WTC11 (cell line): ENCODE measurements around the gene TAPBPL. TPM values are rescaled to one million over a fixed set of nuclear protein-coding genes. Genes with fewer than 3 reads are reported as not detected.

Source experiments
- ARID4B ChIP-seq: sonication (generic); formaldehyde crosslinking; IDR thresholded peaks from 2 replicates; pipeline ENCODE4 v1.8.0; 2023; ENCODE audit warnings: missing genetic modification reagents, mild to moderate bottlenecking, borderline replicate concordance
- ATF3 ChIP-seq: sonication (generic); formaldehyde crosslinking; conservative IDR thresholded peaks from 2 replicates; pipeline ENCODE4 v1.8.1; 2022; ENCODE audit warnings: mild to moderate bottlenecking, missing genetic modification reagents
- CDX4 ChIP-seq: fragments of 250-450 bp; sonication (Bioruptor Pico); IDR thresholded peaks from 2 replicates; pipeline ENCODE4 v1.9.0; 2021; ENCODE audit warnings: moderate library complexity, mild to moderate bottlenecking, inconsistent platforms, borderline replicate concordance
- CREM ChIP-seq: sonication (generic); formaldehyde crosslinking; IDR thresholded peaks from 2 replicates; pipeline ENCODE4 v1.8.1; 2022; ENCODE audit warnings: mild to moderate bottlenecking, missing genetic modification reagents, moderate library complexity
- E2F1 ChIP-seq: sonication (generic); formaldehyde crosslinking; IDR thresholded peaks from 2 replicates; pipeline ENCODE4 v1.8.0; 2022; ENCODE audit warnings: mild to moderate bottlenecking, missing genetic modification reagents
- ELF4 ChIP-seq: sonication (generic); formaldehyde crosslinking; IDR thresholded peaks from 2 replicates; pipeline ENCODE4 v1.8.1; 2022; ENCODE audit warnings: low read depth, mild to moderate bottlenecking, moderate library complexity, missing genetic modification reagents
- EMX1 ChIP-seq: fragments of 250-450 bp; sonication (Bioruptor Pico); IDR thresholded peaks from 2 replicates; pipeline ENCODE4 v1.8.0; 2021; ENCODE audit warnings: mild to moderate bottlenecking
- FOXK1 ChIP-seq: sonication (generic); formaldehyde crosslinking; IDR thresholded peaks from 2 replicates; pipeline ENCODE4 v1.8.0; 2022; ENCODE audit warnings: mild to moderate bottlenecking, moderate library complexity, missing genetic modification reagents
- FOXP1 ChIP-seq: sonication (generic); formaldehyde crosslinking; IDR thresholded peaks from 2 replicates; pipeline ENCODE4 v1.8.0; 2022; ENCODE audit warnings: missing genetic modification reagents, mild to moderate bottlenecking, moderate library complexity, borderline replicate concordance
- IRF2 ChIP-seq: sonication (generic); formaldehyde crosslinking; IDR thresholded peaks from 2 replicates; pipeline ENCODE4 v1.8.0; 2022; ENCODE audit warnings: low read depth, missing genetic modification reagents, borderline replicate concordance
- MAX ChIP-seq: sonication (generic); formaldehyde crosslinking; IDR thresholded peaks from 2 replicates; pipeline ENCODE4 v1.8.0; 2022; ENCODE audit warnings: mild to moderate bottlenecking, missing genetic modification reagents
- MYBL2 ChIP-seq: sonication (generic); formaldehyde crosslinking; IDR thresholded peaks from 2 replicates; pipeline ENCODE4 v1.8.1; 2023; ENCODE audit warnings: mild to moderate bottlenecking, moderate library complexity, missing genetic modification reagents
- NFATC4 ChIP-seq: fragments of 250-450 bp; sonication (Bioruptor Pico); IDR thresholded peaks from 2 replicates; pipeline ENCODE4 v1.9.0; 2021; ENCODE audit warnings: mild to moderate bottlenecking
- NFYB ChIP-seq: sonication (generic); formaldehyde crosslinking; conservative IDR thresholded peaks from 2 replicates; pipeline ENCODE4 v1.8.0; 2022; ENCODE audit warnings: low read depth, missing genetic modification reagents
- NR2C2 ChIP-seq: sonication (generic); formaldehyde crosslinking; IDR thresholded peaks from 2 replicates; pipeline ENCODE4 v1.8.0; 2022; ENCODE audit warnings: mild to moderate bottlenecking, missing genetic modification reagents
- OVOL2 ChIP-seq: fragments of 250-450 bp; sonication (Bioruptor Pico); IDR thresholded peaks from 2 replicates; pipeline ENCODE4 v1.9.0; 2021; ENCODE audit warnings: mild to moderate bottlenecking, borderline replicate concordance
- SMAD3 ChIP-seq: sonication (generic); formaldehyde crosslinking; IDR thresholded peaks from 2 replicates; pipeline ENCODE4 v1.8.0; 2022; ENCODE audit warnings: missing genetic modification reagents, mild to moderate bottlenecking, borderline replicate concordance
- SMAD4 ChIP-seq: sonication (generic); formaldehyde crosslinking; IDR thresholded peaks from 2 replicates; pipeline ENCODE4 v1.8.0; 2022; ENCODE audit warnings: mild to moderate bottlenecking, missing genetic modification reagents
- STAT6 ChIP-seq: sonication (generic); formaldehyde crosslinking; conservative IDR thresholded peaks from 2 replicates; pipeline ENCODE4 v1.8.1; 2023; ENCODE audit warnings: mild to moderate bottlenecking, low read depth, missing genetic modification reagents, moderate library complexity
- TEAD4 ChIP-seq: sonication (generic); formaldehyde crosslinking; IDR thresholded peaks from 2 replicates; pipeline ENCODE4 v1.8.0; 2022; ENCODE audit warnings: mild to moderate bottlenecking, missing genetic modification reagents
- USF1 ChIP-seq: sonication (generic); formaldehyde crosslinking; IDR thresholded peaks from 2 replicates; pipeline ENCODE4 v1.8.0; 2022; ENCODE audit warnings: mild to moderate bottlenecking, missing genetic modification reagents
- ZBTB43 ChIP-seq: sonication (generic); formaldehyde crosslinking; IDR thresholded peaks from 2 replicates; pipeline ENCODE4 v1.8.1; 2023; ENCODE audit warnings: mild to moderate bottlenecking, missing genetic modification reagents
- ZNF121 ChIP-seq: sonication (generic); formaldehyde crosslinking; IDR thresholded peaks from 2 replicates; pipeline ENCODE4 v1.8.0; 2023; ENCODE audit warnings: missing genetic modification reagents
- ZNF423 ChIP-seq: fragments of 250-450 bp; sonication (Bioruptor Pico); IDR thresholded peaks from 2 replicates; pipeline ENCODE4 v2.1.2; 2022; ENCODE audit warnings: mild to moderate bottlenecking, moderate library complexity
- ZNF425 ChIP-seq: fragments of 250-450 bp; sonication (Bioruptor Pico); conservative IDR thresholded peaks from 2 replicates; pipeline ENCODE4 v1.9.0; 2021; ENCODE audit warnings: mild to moderate bottlenecking
- total RNA-seq: library from RNA; stranded (reverse); gene quantifications from 3 replicates; pipeline ENCODE4 v1.2.3, GENCODE V29; 2021

Gene TAPBPL
- total RNA-seq, 1 experiment from 2014 or later = 1.3 TPM

- TF ChIP-seq CREM (CRISPR knock-in tag) (peak; percentile 58), ELF4 (CRISPR knock-in tag) (no peak), MYBL2 (CRISPR knock-in tag) (peak; percentile 49; the same call in 1 of the 2 replicates), ZNF121 (CRISPR knock-in tag) (no peak), ATF3 (CRISPR knock-in tag) (no peak), STAT6 (CRISPR knock-in tag) (no peak), SMAD3 (CRISPR knock-in tag) (no peak), EMX1 (CRISPR knock-in tag) (no peak), NR2C2 (CRISPR knock-in tag) (no peak), NFATC4 (CRISPR knock-in tag) (no peak), ARID4B (CRISPR knock-in tag) (peak; percentile 94), ZNF423 (CRISPR knock-in tag) (peak; percentile 84), USF1 (CRISPR knock-in tag) (no peak), IRF2 (CRISPR knock-in tag) (no peak), SMAD4 (CRISPR knock-in tag) (no peak), FOXK1 (CRISPR knock-in tag) (peak; percentile 28; the same call in 1 of the 2 replicates), MAX (CRISPR knock-in tag) (peak; percentile 77), ZBTB43 (CRISPR knock-in tag) (peak; percentile 61; the same call in 1 of the 2 replicates), OVOL2 (CRISPR knock-in tag) (no peak), TEAD4 (CRISPR knock-in tag) (no peak), E2F1 (CRISPR knock-in tag) (no peak), CDX4 (no peak), ZNF425 (CRISPR knock-in tag) (no peak), NFYB (CRISPR knock-in tag) (peak; percentile 82), FOXP1 (CRISPR knock-in tag) (peak; percentile 72)
These were observed 18.7 kb downstream of the TAPBPL start, which contains the start of gene VAMP1 (continued) for GRCh38 chr12:6470375-6471163.
